DMS153 treated with DMSO at 0.1 percent for 48 hours (cell line): ENCODE measurements around the gene SCYGR1.
"Not testable (repeated sequence)": the region's sequence is repeated elsewhere in the genome, so short reads cannot be mapped to it uniquely, and the experiment has no call there.

Experiments
- DNase-seq: peaks from one replicate; lab custom pipeline; 2025; ENCODE audit not compliant: unreplicated experiment; lab: John Stamatoyannopoulos, UW

SCYGR1 gene

DNA sequence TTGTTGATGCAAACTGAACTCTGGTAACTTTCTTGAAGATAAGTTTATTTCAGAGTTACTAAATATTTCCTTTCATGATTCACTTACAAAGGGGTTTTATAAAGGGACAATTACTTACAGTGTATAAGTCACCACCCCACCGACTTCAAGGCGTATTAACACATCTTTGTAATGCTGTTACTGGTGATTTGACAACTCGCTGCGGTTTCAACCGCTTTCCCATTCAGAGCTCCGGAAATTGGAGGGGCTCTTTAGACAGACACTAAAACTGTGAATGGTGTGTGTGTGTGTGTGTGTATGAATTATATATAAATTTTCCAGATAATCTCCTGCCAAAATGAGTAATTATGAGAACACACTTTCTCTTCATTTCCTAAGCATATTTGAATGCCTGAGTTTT lies 13.6 kb downstream of the SCYGR1 start:
- no peak for DNase-seq

- DNase-seq = no peak
These were observed 14.4 kb downstream of the SCYGR1 start for GRCh38 chr2:227373389-227373788.

DNA sequence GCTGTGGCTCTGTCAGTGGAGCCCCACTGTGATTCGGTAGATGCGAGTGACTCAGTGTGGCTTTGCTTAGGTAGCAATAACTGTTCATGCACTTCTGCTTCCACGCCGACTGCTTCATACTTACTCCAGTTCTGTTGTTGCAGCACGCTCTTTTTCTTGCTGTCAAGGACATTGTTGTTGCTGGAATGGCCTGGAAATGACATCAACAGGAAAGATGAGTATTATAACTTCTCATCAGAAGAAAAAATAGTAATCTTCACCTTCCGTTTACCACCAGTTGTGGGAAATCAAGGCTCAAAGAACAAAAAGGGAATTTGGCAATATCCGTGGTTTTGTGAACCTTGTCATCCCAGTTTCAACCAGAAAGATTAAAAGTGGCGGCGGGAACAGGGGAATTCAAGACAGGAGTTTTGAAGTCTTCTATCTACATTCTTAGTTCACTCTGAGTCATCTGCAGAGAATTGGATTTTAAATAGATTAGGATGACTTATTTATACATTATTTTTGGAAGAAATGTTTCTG lies 16.9 kb downstream of the SCYGR1 start:
- DNase-seq = no peak

DNA sequence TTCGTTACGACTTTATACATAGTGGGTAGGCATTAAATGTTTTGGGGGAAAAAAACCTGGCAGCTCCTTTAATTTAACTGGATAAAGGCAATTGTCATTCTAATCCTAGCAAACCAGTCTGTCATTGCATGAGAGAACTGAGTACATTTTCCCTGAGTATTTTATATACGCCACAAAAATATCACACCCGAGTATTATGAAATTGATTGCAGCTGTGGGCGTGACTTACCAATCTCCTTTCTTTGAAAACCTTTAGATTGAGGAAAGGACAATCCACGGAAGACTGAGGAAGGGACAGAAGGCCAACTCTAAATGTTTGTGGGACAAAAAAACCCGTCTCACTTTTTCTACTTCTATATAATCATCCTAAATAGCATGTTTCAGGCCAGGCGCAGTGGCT lies 17.7 kb downstream of the SCYGR1 start:
- no peak for DNase-seq

GRCh38 chr2:227368574-227368973 lies 19.2 kb downstream of the SCYGR1 start:
- no peak for DNase-seq

DNA sequence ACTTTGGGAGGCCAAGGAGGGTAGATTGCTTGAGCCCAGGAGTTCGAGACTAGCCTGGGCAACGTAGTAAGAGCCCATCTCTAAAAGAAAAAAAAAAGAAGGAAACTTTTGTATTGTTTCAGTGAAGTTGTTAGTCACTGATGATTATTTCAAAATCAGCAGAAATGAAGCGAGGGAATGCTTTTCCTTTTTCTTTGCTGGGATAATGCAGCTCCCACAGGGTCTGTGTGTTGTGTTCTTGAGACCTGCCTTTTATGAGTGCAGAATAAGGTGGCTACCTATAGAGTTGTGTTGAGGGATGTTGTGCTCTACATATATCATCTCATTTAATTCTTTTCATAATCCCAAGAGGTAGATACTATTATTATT lies 20.3 kb downstream of the SCYGR1 start:
- no peak for DNase-seq

DNA sequence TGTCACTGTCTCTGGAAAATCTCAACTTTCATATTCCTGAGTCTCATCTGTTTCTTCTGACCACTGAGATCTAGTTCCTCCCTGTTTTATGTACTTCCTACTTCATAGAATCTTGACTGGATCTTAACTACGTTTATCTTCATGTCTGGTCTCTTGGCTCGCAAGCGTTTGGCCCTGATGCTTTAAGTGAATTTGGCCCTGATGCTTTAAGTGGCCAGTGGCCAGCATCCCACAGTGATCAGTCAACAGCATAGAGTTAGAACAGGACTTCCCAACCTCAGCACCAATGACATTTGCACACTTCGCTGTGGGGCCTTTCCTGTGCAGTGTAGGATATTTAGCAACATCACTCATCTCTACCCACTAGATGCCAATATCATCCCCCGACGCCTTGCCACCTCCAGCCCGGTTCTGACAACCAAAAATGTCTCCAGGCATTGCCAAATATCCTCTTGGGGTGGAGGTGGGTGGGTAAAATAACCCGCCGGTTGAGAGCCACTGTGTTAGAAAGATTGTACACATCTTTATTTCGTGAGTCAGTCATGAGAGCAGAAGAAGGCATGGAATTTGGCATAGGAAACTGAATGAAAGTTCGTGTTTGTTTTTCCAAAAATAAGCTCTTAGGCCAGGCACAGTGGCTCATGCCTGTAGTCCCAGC lies 20.9 kb downstream of the SCYGR1 start:
- no peak for DNase-seq

GRCh38 chr2:227365833-227366232 lies 21.9 kb downstream of the SCYGR1 start:
- no peak for DNase-seq

GRCh38 chr2:227364585-227365263 lies 23.0 kb downstream of the SCYGR1 start:
- DNase-seq = not testable (repeated sequence)

- DNase-seq = no peak
These were observed 24.0 kb downstream of the SCYGR1 start for GRCh38 chr2:227363756-227364155.

GRCh38 chr2:227360351-227360750 lies 27.4 kb downstream of the SCYGR1 start:
- DNase-seq = no peak

DNA sequence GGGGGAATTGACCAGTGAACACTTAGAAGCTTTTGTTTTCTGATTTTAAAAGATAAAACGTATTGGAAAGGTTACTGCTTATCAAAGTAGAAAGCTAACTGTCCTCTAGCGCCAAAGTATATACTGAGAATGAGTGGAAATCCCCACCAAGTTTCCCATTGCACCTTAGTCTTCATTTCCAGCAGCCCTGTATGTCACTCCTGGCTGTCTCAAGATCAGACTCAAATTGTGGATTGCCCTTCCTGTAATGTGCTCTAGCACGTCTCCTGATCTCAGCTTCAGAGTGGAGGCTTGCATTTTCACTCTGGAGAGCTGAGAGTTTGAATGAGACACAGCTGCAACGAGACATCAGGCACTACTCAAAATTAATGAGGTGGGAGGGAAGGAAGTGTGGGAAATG lies 36.1 kb downstream of the SCYGR1 start:
- DNase-seq = no peak

DNA sequence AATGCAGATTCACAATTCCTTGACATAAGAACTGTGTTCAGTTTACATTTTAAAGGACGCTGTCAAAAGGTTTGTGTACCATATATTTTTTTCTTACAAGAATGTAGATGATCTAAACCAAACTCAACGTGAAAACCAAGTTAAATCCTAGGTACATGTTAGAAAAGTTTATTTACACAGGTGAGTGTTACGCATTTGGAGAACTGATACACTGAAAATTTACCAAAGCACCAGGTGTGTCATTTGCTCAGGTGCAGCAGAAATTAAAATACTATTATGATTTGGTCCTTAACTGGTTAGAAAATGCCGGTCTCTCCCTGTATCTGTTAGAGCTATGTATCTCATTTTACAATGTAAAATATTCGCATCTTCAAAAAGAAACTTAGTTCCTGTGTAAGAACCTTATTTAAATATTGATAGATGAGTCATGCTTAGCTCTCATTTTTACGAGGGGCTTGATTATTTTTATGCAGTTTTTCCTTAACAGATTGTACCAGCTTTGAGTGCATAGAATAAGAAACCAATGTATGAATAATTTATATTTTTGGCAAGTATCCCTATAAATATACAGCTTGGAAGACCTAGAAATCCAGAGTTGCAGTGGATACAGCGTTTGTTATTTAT lies 37.6 kb downstream of the SCYGR1 start:
- no peak for DNase-seq

GRCh38 chr2:227348324-227348723 lies 39.4 kb downstream of the SCYGR1 start:
- no peak for DNase-seq

GRCh38 chr2:227347117-227347516 lies 40.6 kb downstream of the SCYGR1 start:
- no peak for DNase-seq

- no peak for DNase-seq
These were observed 43.5 kb downstream of the SCYGR1 start for GRCh38 chr2:227344231-227344630.

DNA sequence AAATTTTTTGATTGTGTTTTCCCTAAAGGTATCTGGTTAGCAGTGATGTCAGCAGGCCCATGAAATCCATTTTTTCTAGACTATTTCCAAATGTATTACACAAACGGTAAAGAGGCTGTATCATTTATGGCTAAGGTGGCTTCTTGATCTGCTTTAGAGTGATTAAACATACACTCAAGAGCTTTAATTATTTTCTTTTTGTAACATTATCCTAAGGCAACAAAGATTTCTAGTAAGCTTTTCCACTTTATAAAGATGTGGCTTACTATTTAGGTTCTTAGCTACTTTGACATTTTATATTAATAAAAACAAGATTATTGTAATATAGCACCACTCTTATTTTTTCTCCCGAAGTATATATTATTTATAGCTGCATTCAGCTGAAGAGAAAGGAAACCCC lies 46.2 kb downstream of the SCYGR1 start:
- no peak for DNase-seq

DNA sequence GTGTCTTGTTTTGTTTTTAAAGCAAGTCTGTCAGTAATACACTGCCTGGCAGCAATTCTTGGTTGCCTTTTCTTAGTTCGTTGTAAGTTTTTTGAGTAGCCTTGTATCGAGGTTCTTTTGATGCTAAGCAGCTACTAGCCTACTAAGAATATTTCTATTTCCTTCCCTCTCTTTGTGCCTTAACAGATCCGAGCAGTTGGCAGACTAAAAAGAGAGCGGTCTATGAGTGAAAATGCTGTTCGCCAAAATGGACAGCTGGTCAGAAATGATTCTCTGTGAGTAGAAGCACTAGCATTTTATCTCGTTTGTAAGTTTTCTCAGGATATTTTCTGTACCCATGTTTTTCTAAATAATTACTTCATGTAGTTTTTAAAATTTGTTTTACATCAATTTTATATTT lies 47.6 kb downstream of the SCYGR1 start:
- no peak for DNase-seq

DNA sequence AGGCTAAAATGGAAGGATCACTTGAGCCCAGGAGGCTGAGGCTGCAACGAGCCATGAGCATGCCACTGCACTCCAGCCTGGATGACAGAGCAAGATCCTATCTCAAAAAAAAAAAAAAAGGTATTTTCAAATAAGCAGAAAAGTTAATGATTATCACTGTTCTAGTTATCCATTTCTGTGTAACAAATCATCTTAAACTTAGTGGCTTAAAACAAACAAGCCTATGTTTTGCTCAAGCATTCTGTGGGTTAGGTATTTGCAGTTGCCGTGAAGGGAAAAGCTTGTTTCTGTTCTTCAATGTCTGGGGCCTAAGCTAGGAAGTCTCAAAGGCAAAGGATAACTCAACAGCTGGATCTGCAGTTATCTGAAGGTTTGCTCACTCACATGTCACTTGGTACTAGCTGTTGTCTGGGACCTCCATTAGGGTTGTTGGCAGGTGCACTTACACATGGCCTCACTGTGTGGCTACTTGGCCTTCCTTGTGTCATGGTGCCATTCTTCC lies 48.6 kb downstream of the SCYGR1 start:
- no peak for DNase-seq
